ENCODE data around the gene CABP4. TPM values are rescaled to one million over a fixed set of nuclear protein-coding genes. Genes with fewer than 3 reads are reported as not detected.

Gene CABP4
- total RNA-seq, 1 experiment from 2014 or later = not detected

GRCh38 chr11:67419325-67420049 is 35.7 kb upstream of the CABP4 start:
- no TSS peak for BruUV-seq (replicated peaks)
- POLR2A ChIA-PET = interaction anchor here (0.6 to 3.3 kb wide), 13 partner anchors 10 to 1041 kb away, joined by 3 to 27 read pairs (median 6); partner anchors contain the start of genes GSTP1, PPP1CA, PPP6R3 and RAD9A
- CTCF ChIA-PET = interaction anchor here (0.6 to 1.3 kb wide), 3 partner anchors 48 to 198 kb away, joined by 3 read pairs; no protein-coding TSS in a partner anchor
- no peak for DNase-seq (ENCODE audit: unreplicated experiment)
- Mint-ChIP-seq H3K27me3 (ENCODE audit: insufficient read depth, unreplicated experiment) (no peaks in the 10 kb centered on the region), H3K4me1 (ENCODE audit: insufficient read depth, unreplicated experiment) (peaks cover 20% of the 10 kb centered on the region), H3K4me3 (ENCODE audit: unreplicated experiment) (peak overlapping the region; percentile 74), H3K9me3 (ENCODE audit: unreplicated experiment) (no peaks in the 10 kb centered on the region), H3K36me3 (ENCODE audit: insufficient read depth, unreplicated experiment) (no peaks in the 10 kb centered on the region), H3K27ac (ENCODE audit: low read depth, unreplicated experiment) (no peak overlapping the region)
- intact Hi-C loops (cut with micrococcal nuclease) = no loop called here
- TF ChIP-seq, protein P1, sequence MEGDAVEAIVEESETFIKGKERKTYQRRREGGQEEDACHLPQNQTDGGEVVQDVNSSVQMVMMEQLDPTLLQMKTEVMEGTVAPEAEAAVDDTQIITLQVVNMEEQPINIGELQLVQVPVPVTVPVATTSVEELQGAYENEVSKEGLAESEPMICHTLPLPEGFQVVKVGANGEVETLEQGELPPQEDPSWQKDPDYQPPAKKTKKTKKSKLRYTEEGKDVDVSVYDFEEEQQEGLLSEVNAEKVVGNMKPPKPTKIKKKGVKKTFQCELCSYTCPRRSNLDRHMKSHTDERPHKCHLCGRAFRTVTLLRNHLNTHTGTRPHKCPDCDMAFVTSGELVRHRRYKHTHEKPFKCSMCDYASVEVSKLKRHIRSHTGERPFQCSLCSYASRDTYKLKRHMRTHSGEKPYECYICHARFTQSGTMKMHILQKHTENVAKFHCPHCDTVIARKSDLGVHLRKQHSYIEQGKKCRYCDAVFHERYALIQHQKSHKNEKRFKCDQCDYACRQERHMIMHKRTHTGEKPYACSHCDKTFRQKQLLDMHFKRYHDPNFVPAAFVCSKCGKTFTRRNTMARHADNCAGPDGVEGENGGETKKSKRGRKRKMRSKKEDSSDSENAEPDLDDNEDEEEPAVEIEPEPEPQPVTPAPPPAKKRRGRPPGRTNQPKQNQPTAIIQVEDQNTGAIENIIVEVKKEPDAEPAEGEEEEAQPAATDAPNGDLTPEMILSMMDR (IDR thresholded peaks at IDR 0.05; ENCODE audit: unreplicated experiment) = no peak

GRCh38 chr11:67420147-67420645 is 35.0 kb upstream of the CABP4 start:
- CTCF ChIA-PET = interaction anchor here (0.6 to 1.3 kb wide), 4 partner anchors 46 to 199 kb away, joined by 3 read pairs; no protein-coding TSS in a partner anchor
- Mint-ChIP-seq H3K4me3 (ENCODE audit: unreplicated experiment) (peak overlapping the region; percentile 74), H3K27me3 (ENCODE audit: insufficient read depth, unreplicated experiment) (no peaks in the 10 kb centered on the region), H3K4me1 (ENCODE audit: insufficient read depth, unreplicated experiment) (peaks cover 20% of the 10 kb centered on the region), H3K9me3 (ENCODE audit: unreplicated experiment) (no peaks in the 10 kb centered on the region), H3K36me3 (ENCODE audit: insufficient read depth, unreplicated experiment) (no peaks in the 10 kb centered on the region), H3K27ac (ENCODE audit: low read depth, unreplicated experiment) (no peak overlapping the region)
- no peak for DNase-seq (ENCODE audit: unreplicated experiment)
- no TSS peak for BruUV-seq (replicated peaks)
- intact Hi-C loops (cut with micrococcal nuclease) = no loop called here
- TF ChIP-seq, protein P1 (IDR thresholded peaks at IDR 0.05; ENCODE audit: unreplicated experiment) = no peak
- POLR2A ChIA-PET = interaction anchor here (0.6 to 3.3 kb wide), 14 partner anchors 9 to 1040 kb away, joined by 3 to 27 read pairs (median 6); partner anchors contain the start of genes GSTP1, PPP1CA, PPP6R3 and RAD9A

- ChIA-PET POLR2A (interaction anchor here (1.0 to 3.3 kb wide), 11 partner anchors 8 to 163 kb away, joined by 3 to 27 read pairs (median 8); partner anchors contain the start of genes GSTP1, PPP1CA, RAD9A and RPS6KB2), CTCF (interaction anchor here (0.6 to 1.3 kb wide), 2 partner anchors 45 to 69 kb away, joined by 3 read pairs; no protein-coding TSS in a partner anchor)
- H3K9me3 Mint-ChIP-seq (ENCODE audit: unreplicated experiment) = no peaks in the 10 kb centered on the region
- H3K27me3 Mint-ChIP-seq (ENCODE audit: insufficient read depth, unreplicated experiment) = no peaks in the 10 kb centered on the region
- H3K4me1 Mint-ChIP-seq (ENCODE audit: insufficient read depth, unreplicated experiment) = peaks cover 20% of the 10 kb centered on the region
- intact Hi-C loops (cut with micrococcal nuclease) = no loop called here
- peak overlapping the region; percentile 74 for H3K4me3 Mint-ChIP-seq (ENCODE audit: unreplicated experiment)
- no peaks in the 10 kb centered on the region for H3K36me3 Mint-ChIP-seq (ENCODE audit: insufficient read depth, unreplicated experiment)
- H3K27ac Mint-ChIP-seq (ENCODE audit: low read depth, unreplicated experiment) = no peak overlapping the region
- peak; percentile 94 for DNase-seq (ENCODE audit: unreplicated experiment)
- TF ChIP-seq, protein P1 (IDR thresholded peaks at IDR 0.05; ENCODE audit: unreplicated experiment) = no peak
- no TSS peak for BruUV-seq (replicated peaks)
Measured at GRCh38 chr11:67420646-67421429, 34.3 kb upstream of the CABP4 start.
